ENCODE data around the gene OVCH2. TPM values are rescaled to one million over a fixed set of nuclear protein-coding genes. Genes with fewer than 3 reads are reported as not detected.

Gene OVCH2
- polyA plus RNA-seq, 3 donors, result not detected

- Histone ChIP-seq H3K27me3 (ENCODE audit: control insufficient read depth in 2 of 2, insufficient read depth in 2 of 2, low read length in 2 of 2) (peaks cover 23 to 34% of the 10 kb centered on the region in 2 donors), H3K9ac (ENCODE audit: insufficient read depth, low read length, poor library complexity, severe bottlenecking) (no peak overlapping the region), H3K9me3 (replicated peaks in 1 of 2; ENCODE audit: control insufficient read depth in 1 of 2, insufficient read depth in 1 of 2, low read length in 2 of 2) (no peaks in the 10 kb centered on the region), H3K27ac (ENCODE audit: low read depth in 1 of 2, low read length in 2 of 2) (no peak overlapping the region), H3K4me2 (replicated peaks; ENCODE audit: extremely low read depth, low read length, poor library complexity, severe bottlenecking) (no peak overlapping the region), H3K79me2 (ENCODE audit: insufficient read depth, low read length) (no peaks in the 10 kb centered on the region), H3K4me1 (ENCODE audit: control insufficient read depth in 1 of 2, insufficient read depth in 2 of 2, low read length in 2 of 2) (no peaks in the 10 kb centered on the region), H3K36me3 (replicated peaks in 1 of 2; ENCODE audit: control insufficient read depth in 1 of 2, insufficient read depth in 2 of 2, low read length in 2 of 2) (no peaks in the 10 kb centered on the region), H2AFZ (ENCODE audit: insufficient read depth, low read depth, low read length, poor library complexity, severe bottlenecking) (no peak overlapping the region), H3K4me3 (replicated peaks in 1 of 3; ENCODE audit: low read depth in 2 of 3, low read length in 3 of 3) (no peak overlapping the region), H4K20me1 (ENCODE audit: insufficient read depth, low read length) (no peaks in the 10 kb centered on the region)
- 0% methylated on average over 2 of the region's 4 CpGs for whole genome bisulfite sequencing (ENCODE audit: insufficient coverage)
- H3K36me3 Mint-ChIP-seq, result no peaks in the 10 kb centered on the region
- H3K4me3 Mint-ChIP-seq, result no peak overlapping the region
- H3K27ac Mint-ChIP-seq, result no peak overlapping the region
- intact Hi-C loops (cut with micrococcal nuclease), result no loop called here
- DNase-seq, result peak in 2 of 3 donors; percentile 11 to 26
- no peaks in the 10 kb centered on the region for H3K9me3 Mint-ChIP-seq
- H3K4me1 Mint-ChIP-seq, result no peaks in the 10 kb centered on the region
- H3K27me3 Mint-ChIP-seq (ENCODE audit: low read depth in 3 of 3), result peaks cover 21 to 33% (median 27%) of the 10 kb centered on the region in 3 donors
- TF ChIP-seq CTCF (IDR thresholded peaks at IDR 0.05), result peak; percentile 81
These were observed 17.9 kb downstream of the OVCH2 start for GRCh38 chr11:7688238-7688826.

- Histone ChIP-seq H3K9ac (ENCODE audit: insufficient read depth, low read length, poor library complexity, severe bottlenecking) (no peak overlapping the region), H3K27ac (ENCODE audit: low read depth in 1 of 2, low read length in 2 of 2) (no peak overlapping the region), H3K36me3 (replicated peaks in 1 of 2; ENCODE audit: control insufficient read depth in 1 of 2, insufficient read depth in 2 of 2, low read length in 2 of 2) (no peaks in the 10 kb centered on the region), H3K27me3 (ENCODE audit: control insufficient read depth in 2 of 2, insufficient read depth in 2 of 2, low read length in 2 of 2) (peaks cover 17 to 30% of the 10 kb centered on the region in 2 donors), H3K4me2 (replicated peaks; ENCODE audit: extremely low read depth, low read length, poor library complexity, severe bottlenecking) (no peak overlapping the region), H4K20me1 (ENCODE audit: insufficient read depth, low read length) (no peaks in the 10 kb centered on the region), H3K4me1 (ENCODE audit: control insufficient read depth in 1 of 2, insufficient read depth in 2 of 2, low read length in 2 of 2) (no peaks in the 10 kb centered on the region), H3K9me3 (replicated peaks in 1 of 2; ENCODE audit: control insufficient read depth in 1 of 2, insufficient read depth in 1 of 2, low read length in 2 of 2) (no peaks in the 10 kb centered on the region), H3K4me3 (replicated peaks in 1 of 3; ENCODE audit: low read depth in 2 of 3, low read length in 3 of 3) (no peak overlapping the region), H3K79me2 (ENCODE audit: insufficient read depth, low read length) (no peaks in the 10 kb centered on the region), H2AFZ (ENCODE audit: insufficient read depth, low read depth, low read length, poor library complexity, severe bottlenecking) (no peak overlapping the region)
- no peak for DNase-seq
- no peak for TF ChIP-seq CTCF (IDR thresholded peaks at IDR 0.05)
- Mint-ChIP-seq H3K27ac (no peak overlapping the region), H3K27me3 (ENCODE audit: low read depth in 3 of 3) (peaks cover 17 to 27% (median 20%) of the 10 kb centered on the region in 3 donors), H3K9me3 (no peaks in the 10 kb centered on the region), H3K4me3 (no peak overlapping the region), H3K36me3 (no peaks in the 10 kb centered on the region), H3K4me1 (no peaks in the 10 kb centered on the region)
- intact Hi-C loops (cut with micrococcal nuclease), result no loop called here
- WGBS (ENCODE audit: insufficient coverage), result no CpG with 5 or more reads among the region's 1 CpG
These were observed 18.9 kb downstream of the OVCH2 start for GRCh38 chr11:7687386-7687785.

Data from CD14-positive monocyte (primary cell).